Mesenchymal stem cell (in vitro differentiated cells and primary cell): Measurements from ENCODE around the gene CTSH.
"Not testable (repeated sequence)": the region's sequence is repeated elsewhere in the genome, so short reads cannot be mapped to it uniquely, and the experiment has no call there.

ENCODE experiments used
- DNase-seq: peaks from one replicate; pipeline ENCODE4 v3.0.0-alpha.2; 2013
- H2AFZ ChIP-seq: one replicate; pipeline ENCODE4 v1.6.1; 2013; ENCODE audit warnings: low read depth, mild to moderate bottlenecking, control low read depth, inconsistent platforms, low read length, moderate library complexity
- H2AK5ac ChIP-seq: 2 replicates; pipeline ENCODE4 v1.6.1; 2013; ENCODE audit warnings: low read length, moderate library complexity, mild to moderate bottlenecking, inconsistent platforms; ENCODE audit not compliant: severe bottlenecking
- H2BK120ac ChIP-seq: one replicate; pipeline ENCODE4 v1.6.1; 2013; ENCODE audit warnings: low read depth, mild to moderate bottlenecking, inconsistent platforms, low read length, moderate library complexity
- H2BK12ac ChIP-seq, 2 experiments: one replicate each; pipeline ENCODE4 v1.6.1; 2013; ENCODE audit warnings: inconsistent platforms in 2 of 2, low read length in 2 of 2, mild to moderate bottlenecking in 2 of 2, moderate library complexity in 2 of 2, control low read depth in 1 of 2
- H2BK15ac ChIP-seq: one replicate; pipeline ENCODE4 v1.6.1; 2013; ENCODE audit warnings: mild to moderate bottlenecking, low read depth, inconsistent platforms; ENCODE audit not compliant: poor library complexity, severe bottlenecking
- H2BK5ac ChIP-seq: 2 replicates; pipeline ENCODE4 v1.6.1; 2013; ENCODE audit warnings: low read depth, mild to moderate bottlenecking, low read length, control low read depth, inconsistent platforms; ENCODE audit not compliant: poor library complexity, severe bottlenecking
- H3K14ac ChIP-seq, 2 experiments: one replicate each; pipeline ENCODE4 v1.6.1; 2013; ENCODE audit warnings: inconsistent platforms in 2 of 2, low read length in 2 of 2, control low read depth in 1 of 2, mild to moderate bottlenecking in 1 of 2, moderate library complexity in 1 of 2
- H3K18ac ChIP-seq, 2 experiments: one replicate each; pipeline ENCODE4 v1.6.1; 2013; ENCODE audit warnings: inconsistent platforms in 2 of 2, low read length in 2 of 2, control low read depth in 1 of 2, low read depth in 1 of 2, mild to moderate bottlenecking in 1 of 2
- H3K23ac ChIP-seq, 2 experiments: one replicate each; pipeline ENCODE4 v1.6.1; 2013; ENCODE audit warnings: inconsistent platforms in 2 of 2, low read length in 2 of 2, mild to moderate bottlenecking in 2 of 2, moderate library complexity in 2 of 2, control low read depth in 1 of 2
- H3K27ac ChIP-seq: 2 replicates; pipeline ENCODE4 v1.5.1; 2013; ENCODE audit warnings: mild to moderate bottlenecking, moderate library complexity, low read length, control low read depth, inconsistent platforms; ENCODE audit not compliant: poor library complexity, severe bottlenecking
- H3K27me3 ChIP-seq, 2 experiments: 2 replicates each; pipeline versions ENCODE4 v1.6.1 to v1.7.0; 2013; ENCODE audit warnings: low read length in 2 of 2, mild to moderate bottlenecking in 2 of 2, moderate library complexity in 2 of 2, control low read depth in 1 of 2, inconsistent platforms in 1 of 2; ENCODE audit not compliant: control insufficient read depth in 1 of 2, insufficient read depth in 1 of 2
- H3K36me3 ChIP-seq, 2 experiments: 2 replicates each; pipeline versions ENCODE4 v1.6.1 to v1.7.0; 2013; ENCODE audit warnings: low read length in 2 of 2, control low read depth in 1 of 2, inconsistent platforms in 1 of 2, low read depth in 1 of 2, mild to moderate bottlenecking in 1 of 2; ENCODE audit not compliant: insufficient read depth in 2 of 2, control insufficient read depth in 1 of 2
- H3K4ac ChIP-seq, 2 experiments: one replicate each; pipeline ENCODE4 v1.6.1; 2013; ENCODE audit warnings: inconsistent platforms in 2 of 2, low read length in 2 of 2, mild to moderate bottlenecking in 2 of 2, moderate library complexity in 2 of 2, control low read depth in 1 of 2, low read depth in 1 of 2
- H3K4me1 ChIP-seq: 2 replicates; pipeline ENCODE4 v1.6.1; 2013; ENCODE audit warnings: low read depth, low read length, control low read depth; ENCODE audit not compliant: control insufficient read depth, insufficient read depth
- H3K4me2 ChIP-seq: 2 replicates; pipeline ENCODE4 v1.6.1; 2013; ENCODE audit warnings: low read length, mild to moderate bottlenecking, inconsistent platforms; ENCODE audit not compliant: poor library complexity, severe bottlenecking
- H3K4me3 ChIP-seq, 2 experiments: 2 replicates each; pipeline versions ENCODE4 v1.5.1 to v1.7.0; 2013; ENCODE audit warnings: low read length in 2 of 2, mild to moderate bottlenecking in 2 of 2, control low read depth in 1 of 2, low read depth in 1 of 2; ENCODE audit not compliant: insufficient read depth in 1 of 2
- H3K79me1 ChIP-seq: replicated peaks from 2 replicates; pipeline ENCODE4 v1.6.1; 2013; ENCODE audit warnings: mild to moderate bottlenecking, control low read depth, low read length, inconsistent platforms; ENCODE audit not compliant: poor library complexity, severe bottlenecking
- H3K9ac ChIP-seq: 2 replicates; pipeline ENCODE4 v1.7.0; 2013; ENCODE audit warnings: mild to moderate bottlenecking, low read length, moderate library complexity
- H3K9me3 ChIP-seq: 2 replicates; pipeline ENCODE4 v1.7.0; 2013; ENCODE audit warnings: mild to moderate bottlenecking, low read length; ENCODE audit not compliant: control insufficient read depth
- H4K8ac ChIP-seq: one replicate; pipeline ENCODE4 v1.6.1; 2013; ENCODE audit warnings: inconsistent platforms, mild to moderate bottlenecking, low read length, moderate library complexity
- H4K91ac ChIP-seq: one replicate; pipeline ENCODE4 v1.6.1; 2013; ENCODE audit warnings: mild to moderate bottlenecking, low read length, inconsistent platforms
- WGBS: methylation state at CpG from one replicate; pipeline ENCODE4 v1.1.7; 2013; ENCODE audit warnings: mixed read lengths; 5-methylcytosine and 5-hydroxymethylcytosine counted together

The CTSH gene

GRCh38 chr15:78928616-78929093 is 16.2 kb downstream of the CTSH start:
- peaks cover 4% of the 10 kb centered on the region for H3K79me1 ChIP-seq
- peak overlapping the region; percentile 12 for H4K8ac ChIP-seq
- H3K9me3 ChIP-seq = no peaks in the 10 kb centered on the region
- 93% methylated on average over 14 of the region's 14 CpGs for WGBS
- no peak overlapping the region for H2BK5ac ChIP-seq
- no peak overlapping the region for H2AK5ac ChIP-seq
- H3K18ac ChIP-seq = no peak overlapping the region
- no peak overlapping the region for H3K27ac ChIP-seq
- no peak for DNase-seq
- H2BK120ac ChIP-seq = no peak overlapping the region
- no peak overlapping the region for H3K9ac ChIP-seq
- no peak overlapping the region for H4K91ac ChIP-seq
- H2BK15ac ChIP-seq = peak overlapping the region; percentile 45
- no peak overlapping the region for H3K4me3 ChIP-seq
- H3K27me3 ChIP-seq = peaks cover 0 to 14% of the 10 kb centered on the region in 2 experiments
- no peak overlapping the region for H2AFZ ChIP-seq
- H3K36me3 ChIP-seq = peaks cover 32 to 40% of the 10 kb centered on the region in 2 experiments
- H3K4me1 ChIP-seq = peaks cover 10% of the 10 kb centered on the region
- H3K4ac ChIP-seq = no peak overlapping the region
- no peak overlapping the region for H2BK12ac ChIP-seq
- H3K23ac ChIP-seq = no peak overlapping the region
- H3K14ac ChIP-seq = no peak overlapping the region
- H3K4me2 ChIP-seq = no peak overlapping the region

GRCh38 chr15:78928176-78928575 is 16.7 kb downstream of the CTSH start:
- WGBS = 98% methylated on average over 14 of the region's 14 CpGs
- not testable (repeated sequence) for H2BK15ac ChIP-seq, H3K79me1 ChIP-seq, H3K9me3 ChIP-seq, H3K27ac ChIP-seq, H3K18ac ChIP-seq, H4K91ac ChIP-seq, H4K8ac ChIP-seq, H3K4me1 ChIP-seq, H2BK120ac ChIP-seq, H2AFZ ChIP-seq, H2AK5ac ChIP-seq, H3K27me3 ChIP-seq, H3K4ac ChIP-seq, H3K4me2 ChIP-seq, H3K9ac ChIP-seq, H2BK12ac ChIP-seq, DNase-seq, H3K23ac ChIP-seq, H2BK5ac ChIP-seq, H3K4me3 ChIP-seq
- peaks cover 37 to 44% of the 10 kb centered on the region in 2 experiments for H3K36me3 ChIP-seq
- peak overlapping the region in 1 of 2 experiments; percentile 35 for H3K14ac ChIP-seq

DNA sequence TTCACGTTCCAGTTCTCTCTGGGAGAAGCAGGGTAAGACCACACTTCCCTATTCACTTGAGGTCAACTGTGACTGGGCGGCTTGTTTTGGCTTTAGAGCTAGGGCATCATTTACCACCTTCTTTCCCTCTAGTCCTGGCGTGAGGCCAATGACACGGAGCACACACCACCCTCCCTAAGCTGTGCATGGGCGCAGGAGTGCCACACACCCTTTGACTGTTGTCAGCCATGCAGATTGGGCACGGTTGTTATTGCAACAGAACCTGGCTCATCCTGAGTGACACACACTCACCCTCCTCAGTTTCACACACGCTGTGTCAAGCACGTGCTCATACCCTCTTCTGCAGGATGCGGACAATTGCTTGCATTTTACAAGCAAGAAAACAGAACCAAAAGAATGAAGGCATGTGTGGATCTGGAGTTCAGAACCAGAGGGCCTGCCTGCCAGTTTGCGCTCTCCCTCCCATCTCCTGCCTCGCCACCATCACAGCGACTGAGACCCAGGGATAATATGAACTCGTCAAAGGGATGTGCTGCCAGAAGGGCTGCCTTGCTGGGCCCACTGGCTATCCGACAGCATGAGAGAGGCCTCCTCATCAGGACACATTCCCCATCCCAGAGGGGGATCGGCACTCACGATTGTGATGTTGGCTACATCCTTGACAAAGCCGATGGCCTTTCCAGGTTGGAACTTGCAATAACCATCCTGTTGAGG is 17.6 kb downstream of the CTSH start:
- Histone ChIP-seq H3K4me2 (no peak overlapping the region), H2BK5ac (no peak overlapping the region), H3K4ac (no peak overlapping the region), H3K4me3 (no peak overlapping the region), H3K9me3 (no peaks in the 10 kb centered on the region), H3K14ac (no peak overlapping the region), H2AFZ (no peak overlapping the region), H3K9ac (no peak overlapping the region), H3K36me3 (peaks cover 46 to 53% of the 10 kb centered on the region in 2 experiments), H3K27ac (no peak overlapping the region), H3K4me1 (peaks cover 10% of the 10 kb centered on the region), H2BK15ac (no peak overlapping the region), H2BK120ac (no peak overlapping the region), H2BK12ac (no peak overlapping the region), H3K27me3 (peaks cover 0 to 5% of the 10 kb centered on the region in 2 experiments), H2AK5ac (no peak overlapping the region), H3K18ac (no peak overlapping the region), H3K79me1 (peaks cover 4% of the 10 kb centered on the region), H4K91ac (no peak overlapping the region), H4K8ac (no peak overlapping the region), H3K23ac (no peak overlapping the region)
- no peak for DNase-seq
- WGBS = 89% methylated on average over 17 of the region's 17 CpGs

DNA sequence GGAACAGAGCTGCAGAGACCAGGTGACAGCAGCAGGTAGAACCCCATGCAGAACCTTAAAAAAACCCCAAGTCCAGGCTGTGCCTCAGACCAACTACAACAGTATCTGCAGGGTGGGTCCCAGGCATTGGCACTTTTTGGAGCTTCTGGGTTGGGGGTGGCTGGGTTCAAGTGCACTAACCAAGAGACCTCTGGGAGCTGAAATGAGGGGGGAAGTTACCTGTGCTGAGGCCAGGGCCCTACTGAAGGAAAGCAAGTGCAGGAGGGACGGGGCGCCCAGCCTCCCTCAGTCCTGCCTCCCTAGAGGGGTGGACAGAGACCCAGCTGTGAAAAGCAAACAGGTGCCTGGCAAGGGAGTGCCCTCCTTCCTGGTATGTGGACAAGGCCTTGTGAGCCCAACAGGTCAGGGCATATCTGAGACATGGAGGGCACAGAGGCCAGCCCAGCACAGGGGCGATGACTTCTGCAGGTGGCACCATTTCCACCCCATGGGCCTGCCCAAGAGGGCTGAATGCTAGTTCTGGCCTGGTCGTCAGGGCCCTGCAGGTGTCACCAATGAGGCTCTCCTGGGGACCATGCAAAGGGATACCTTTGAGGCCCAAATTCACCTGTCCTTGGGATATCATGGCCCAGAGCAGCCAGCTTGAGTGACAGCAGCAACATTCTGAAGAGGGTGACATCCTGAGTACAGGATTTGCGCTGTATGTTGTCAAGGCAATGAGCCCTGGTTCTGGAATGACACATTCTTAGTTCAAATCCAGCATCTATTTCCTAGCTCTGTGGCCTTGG is 18.7 kb downstream of the CTSH start:
- Histone ChIP-seq H3K4me1 (peaks cover 7% of the 10 kb centered on the region), H3K23ac (no peak overlapping the region), H3K36me3 (peaks cover 57 to 64% of the 10 kb centered on the region in 2 experiments), H2BK5ac (no peak overlapping the region), H2BK15ac (no peak overlapping the region), H3K9me3 (no peaks in the 10 kb centered on the region), H3K4ac (no peak overlapping the region), H2BK120ac (no peak overlapping the region), H4K91ac (peak overlapping the region; percentile 11), H2BK12ac (no peak overlapping the region), H3K27ac (no peak overlapping the region), H3K27me3 (no peaks in the 10 kb centered on the region), H3K4me2 (no peak overlapping the region), H2AFZ (no peak overlapping the region), H2AK5ac (no peak overlapping the region), H3K79me1 (peaks cover 10% of the 10 kb centered on the region), H3K18ac (no peak overlapping the region), H3K9ac (no peak overlapping the region), H4K8ac (no peak overlapping the region), H3K14ac (no peak overlapping the region), H3K4me3 (no peak overlapping the region)
- DNase-seq = no peak
- WGBS = 94% methylated on average over 5 of the region's 5 CpGs
